Measurements from ENCODE around the gene PUDP. TPM values are rescaled to one million over a fixed set of nuclear protein-coding genes. Genes with fewer than 3 reads are reported as not detected.
"Not testable (repeated sequence)": the region's sequence is repeated elsewhere in the genome, so short reads cannot be mapped to it uniquely, and the experiment has no call there.

PUDP gene
- total RNA-seq, 6 experiments from 2014 or later = 8.8 to 18.4 (median 11.8) TPM

GRCh38 chrX:7045238-7045955, 102.6 kb downstream of the PUDP start:
- Histone ChIP-seq H3K4me3 (no peak overlapping the region), H3K27me3 (no peaks in the 10 kb centered on the region), H3K9me3 (no peaks in the 10 kb centered on the region), H3K36me3 (peaks cover 0 to 6% (median 0%) of the 10 kb centered on the region in 4 donors), H3K4me1 (peaks cover 0 to 13% (median 3%) of the 10 kb centered on the region in 4 donors), H3K27ac (peak overlapping the region in 2 of 3 donors; percentile 33 to 57)
- no peak for DNase-seq
- intact Hi-C loops (cut with DNase I) = no loop called here
- WGBS (ENCODE audit: insufficient coverage, low coverage, low lambda C conversion rate, missing lambda C conversion rate) = 30% methylated on average over 3 of the region's 4 CpGs
- ATAC-seq = peak; percentile 63 to 89 (median 81)
- TF ChIP-seq POLR2A (IDR thresholded peaks at IDR 0.05) (no peak), CTCF (IDR thresholded peaks at IDR 0.05) (no peak)

DNA sequence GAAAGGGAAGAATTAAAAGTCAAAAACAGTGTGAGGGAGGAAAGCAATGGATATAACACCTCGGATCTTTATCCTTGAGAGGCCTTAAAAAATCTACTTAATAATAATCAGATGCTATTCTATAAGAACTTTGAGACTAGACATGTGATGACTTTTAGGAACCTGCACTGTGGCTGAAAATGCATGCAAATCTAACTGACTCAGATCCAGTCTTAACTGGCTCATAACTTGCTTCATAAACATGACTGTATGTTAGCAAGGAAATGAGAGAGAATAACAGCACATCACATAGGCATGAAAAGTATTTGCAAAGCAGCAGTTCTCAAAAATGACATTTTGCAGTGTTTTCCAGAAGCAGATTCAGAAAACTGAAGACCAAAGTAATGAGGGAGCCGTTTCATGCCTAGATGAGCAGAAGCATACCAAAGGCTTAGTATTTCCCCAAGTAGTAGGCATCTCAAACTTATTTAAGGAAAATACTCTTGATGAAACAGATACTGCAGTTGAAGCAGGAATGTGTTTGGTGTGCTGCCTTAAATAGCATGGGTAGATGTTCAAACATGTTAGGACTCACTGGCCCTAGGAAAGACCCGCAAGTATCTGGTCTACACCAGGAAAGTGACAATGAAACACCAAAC, 104.0 kb downstream of the PUDP start:
- ATAC-seq; DNase-seq; H3K9me3 ChIP-seq; H3K27ac ChIP-seq; H3K36me3 ChIP-seq; intact Hi-C loops (cut with DNase I); H3K27me3 ChIP-seq; H3K4me3 ChIP-seq: not testable (repeated sequence)
- peaks cover 0 to 13% (median 3%) of the 10 kb centered on the region in 4 donors for H3K4me1 ChIP-seq
- WGBS (ENCODE audit: insufficient coverage, low coverage, low lambda C conversion rate, missing lambda C conversion rate) = 90% methylated on average over 3 of the region's 3 CpGs

DNA sequence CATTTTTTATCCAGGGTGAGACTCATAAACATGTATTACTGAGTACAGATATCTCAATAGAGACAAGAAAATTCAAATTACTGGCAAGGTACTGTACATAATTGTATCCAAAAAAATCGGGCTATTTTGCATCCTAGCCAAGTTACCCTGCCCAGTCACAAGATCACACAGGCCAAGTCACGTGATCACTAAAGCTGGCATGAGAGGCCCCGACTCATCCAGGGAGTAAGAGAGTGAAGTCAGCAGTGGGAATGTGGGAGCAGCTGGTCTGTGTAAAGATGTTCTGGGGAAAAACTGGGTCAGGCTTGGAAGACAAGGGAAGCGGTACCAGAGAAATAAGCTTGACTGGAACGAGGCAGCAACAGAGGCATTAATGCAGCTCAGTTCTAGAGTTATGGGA, 119.7 kb downstream of the PUDP start:
- no peaks in the 10 kb centered on the region for H3K4me1 ChIP-seq
- TF ChIP-seq POLR2A (IDR thresholded peaks at IDR 0.05) = no peak
- TF ChIP-seq CTCF (IDR thresholded peaks at IDR 0.05) = no peak
- no peak overlapping the region for H3K27ac ChIP-seq
- no peak for ATAC-seq
- 76% methylated on average over 5 of the region's 5 CpGs for WGBS (ENCODE audit: insufficient coverage, low coverage, low lambda C conversion rate, missing lambda C conversion rate)
- no peak for DNase-seq
- intact Hi-C loops (cut with DNase I) = no loop called here
- no peaks in the 10 kb centered on the region for H3K27me3 ChIP-seq
- H3K4me3 ChIP-seq = no peak overlapping the region
- no peaks in the 10 kb centered on the region for H3K9me3 ChIP-seq
- H3K36me3 ChIP-seq = no peaks in the 10 kb centered on the region

DNA sequence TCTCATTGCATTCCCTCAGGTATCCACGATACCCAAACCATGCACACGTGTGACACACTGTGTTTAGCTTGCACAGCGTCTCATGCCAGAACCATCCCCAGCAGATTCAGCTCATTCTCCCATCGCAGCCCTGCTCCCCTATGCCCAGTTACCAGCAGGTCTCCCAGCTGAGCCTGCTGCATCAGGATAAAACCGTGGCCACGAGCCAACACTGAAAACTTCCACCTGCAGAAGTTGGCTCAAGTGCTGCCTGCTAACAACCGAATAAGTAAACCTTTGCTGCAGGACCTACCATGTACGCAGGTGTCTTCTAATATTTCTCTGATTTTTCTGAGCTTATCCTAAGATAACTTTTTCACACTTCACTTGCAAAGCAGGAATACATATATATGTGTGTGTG, 120.9 kb downstream of the PUDP start:
- Histone ChIP-seq H3K4me1 (no peaks in the 10 kb centered on the region), H3K36me3 (no peaks in the 10 kb centered on the region), H3K4me3 (no peak overlapping the region), H3K9me3 (no peaks in the 10 kb centered on the region), H3K27ac (no peak overlapping the region), H3K27me3 (no peaks in the 10 kb centered on the region)
- intact Hi-C loops (cut with DNase I) = no loop called here
- ATAC-seq = peak in 1 of 4 donors; percentile 20
- TF ChIP-seq POLR2A (IDR thresholded peaks at IDR 0.05) (no peak), CTCF (IDR thresholded peaks at IDR 0.05) (no peak)
- DNase-seq = no peak
- 74% methylated on average over 8 of the region's 8 CpGs for WGBS (ENCODE audit: insufficient coverage, low coverage, low lambda C conversion rate, missing lambda C conversion rate)

- H3K27me3 ChIP-seq; DNase-seq; H3K4me3 ChIP-seq; intact Hi-C loops (cut with DNase I); H3K4me1 ChIP-seq; H3K27ac ChIP-seq; H3K36me3 ChIP-seq; ATAC-seq; H3K9me3 ChIP-seq: not testable (repeated sequence)
- 83% methylated on average over 1 of the region's 5 CpGs for WGBS (ENCODE audit: insufficient coverage, low coverage, low lambda C conversion rate, missing lambda C conversion rate)
These were observed 121.6 kb downstream of the PUDP start for GRCh38 chrX:7026365-7026764.
